GM12865 (cell line): ENCODE results near the gene PSMB7.

Experiments
- DNase-seq: peaks from one replicate; pipeline ENCODE4 v3.0.0; 2010; ENCODE audit warnings: low read depth
- H3K4me3 ChIP-seq: 2 replicates; pipeline ENCODE4 v1.5.1; 2011; ENCODE audit warnings: mild to moderate bottlenecking, low read depth, low read length, control low read depth
- CTCF ChIP-seq: IDR thresholded peaks from 2 replicates; pipeline ENCODE4 v1.5.1; 2011; ENCODE audit warnings: low read length, control low read depth, low read depth, inconsistent platforms; ENCODE audit not compliant: insufficient read depth; ENCODE audit errors: missing control alignments

The PSMB7 gene

GRCh38 chr9:124321416-124321815, 93.8 kb downstream of the PSMB7 start:
- DNase-seq, result no peak
- H3K4me3 ChIP-seq, result no peak overlapping the region
- TF ChIP-seq CTCF, result no peak

- H3K4me3 ChIP-seq, result no peak overlapping the region
- DNase-seq, result peak; percentile 49
- TF ChIP-seq CTCF, result peak; percentile 86
Measured at GRCh38 chr9:124320062-124320973, 94.9 kb downstream of the PSMB7 start.

- no peak overlapping the region for H3K4me3 ChIP-seq
- TF ChIP-seq CTCF, result no peak
- no peak for DNase-seq
Measured at GRCh38 chr9:124315882-124316281, 99.4 kb downstream of the PSMB7 start.

- TF ChIP-seq CTCF, result no peak
- no peak for DNase-seq
- no peak overlapping the region for H3K4me3 ChIP-seq
Measured at GRCh38 chr9:124313940-124314339, 101.3 kb downstream of the PSMB7 start.

- TF ChIP-seq CTCF, result no peak
- H3K4me3 ChIP-seq, result no peak overlapping the region
- DNase-seq, result no peak
Measured at GRCh38 chr9:124312290-124313265, 102.7 kb downstream of the PSMB7 start.

- no peak overlapping the region for H3K4me3 ChIP-seq
- no peak for DNase-seq
- no peak for TF ChIP-seq CTCF
Measured at GRCh38 chr9:124311283-124311682, 104.0 kb downstream of the PSMB7 start.
